ENCODE data around the gene TMEM17. TPM values are rescaled to one million over a fixed set of nuclear protein-coding genes. Genes with fewer than 3 reads are reported as not detected.
"Not testable (repeated sequence)": the region's sequence is repeated elsewhere in the genome, so short reads cannot be mapped to it uniquely, and the experiment has no call there.

The TMEM17 gene
- total and polyA plus RNA-seq, 3 donors from 2014 or later = 6.6 to 7.8 (median 6.7) TPM

DNA sequence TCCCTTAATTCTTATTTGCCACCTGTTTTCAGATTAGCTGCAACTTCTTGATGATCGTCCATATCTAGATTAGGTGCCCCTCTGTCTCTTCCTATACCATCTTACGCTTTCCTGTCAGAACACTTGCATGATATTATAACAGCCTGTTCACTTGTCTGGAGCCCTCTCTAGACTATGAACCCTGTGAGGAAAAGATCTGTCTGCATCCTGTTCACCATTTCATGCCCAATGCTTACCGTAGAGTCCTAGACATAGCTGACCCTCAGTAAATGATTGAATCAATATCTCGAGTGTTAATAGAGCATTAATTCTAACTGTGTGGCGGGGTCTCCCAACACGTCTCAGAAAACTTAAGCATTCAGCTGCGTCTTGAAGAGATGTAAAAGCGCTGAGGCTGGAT lies 31.8 kb upstream of the TMEM17 start:
- TF ChIP-seq, protein P1, sequence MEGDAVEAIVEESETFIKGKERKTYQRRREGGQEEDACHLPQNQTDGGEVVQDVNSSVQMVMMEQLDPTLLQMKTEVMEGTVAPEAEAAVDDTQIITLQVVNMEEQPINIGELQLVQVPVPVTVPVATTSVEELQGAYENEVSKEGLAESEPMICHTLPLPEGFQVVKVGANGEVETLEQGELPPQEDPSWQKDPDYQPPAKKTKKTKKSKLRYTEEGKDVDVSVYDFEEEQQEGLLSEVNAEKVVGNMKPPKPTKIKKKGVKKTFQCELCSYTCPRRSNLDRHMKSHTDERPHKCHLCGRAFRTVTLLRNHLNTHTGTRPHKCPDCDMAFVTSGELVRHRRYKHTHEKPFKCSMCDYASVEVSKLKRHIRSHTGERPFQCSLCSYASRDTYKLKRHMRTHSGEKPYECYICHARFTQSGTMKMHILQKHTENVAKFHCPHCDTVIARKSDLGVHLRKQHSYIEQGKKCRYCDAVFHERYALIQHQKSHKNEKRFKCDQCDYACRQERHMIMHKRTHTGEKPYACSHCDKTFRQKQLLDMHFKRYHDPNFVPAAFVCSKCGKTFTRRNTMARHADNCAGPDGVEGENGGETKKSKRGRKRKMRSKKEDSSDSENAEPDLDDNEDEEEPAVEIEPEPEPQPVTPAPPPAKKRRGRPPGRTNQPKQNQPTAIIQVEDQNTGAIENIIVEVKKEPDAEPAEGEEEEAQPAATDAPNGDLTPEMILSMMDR (IDR thresholded peaks at IDR 0.05) = no peak
- no peak for TF ChIP-seq POLR2A (IDR thresholded peaks at IDR 0.05)
- Histone ChIP-seq H3K4me1 (no peaks in the 10 kb centered on the region), H3K4me3 (no peak overlapping the region), H3K27me3 (no peaks in the 10 kb centered on the region), H3K9me3 (no peaks in the 10 kb centered on the region), H3K27ac (no peak overlapping the region), H3K36me3 (ENCODE audit: low read depth, missing control alignments) (no peaks in the 10 kb centered on the region)
- DNase-seq = no peak
- 87 to 92% methylated on average over 8 of the region's 8 CpGs for WGBS, 2 donors
- intact Hi-C loops (cut with DNase I; ENCODE audit: low total_unique reads) = no loop called here

DNA sequence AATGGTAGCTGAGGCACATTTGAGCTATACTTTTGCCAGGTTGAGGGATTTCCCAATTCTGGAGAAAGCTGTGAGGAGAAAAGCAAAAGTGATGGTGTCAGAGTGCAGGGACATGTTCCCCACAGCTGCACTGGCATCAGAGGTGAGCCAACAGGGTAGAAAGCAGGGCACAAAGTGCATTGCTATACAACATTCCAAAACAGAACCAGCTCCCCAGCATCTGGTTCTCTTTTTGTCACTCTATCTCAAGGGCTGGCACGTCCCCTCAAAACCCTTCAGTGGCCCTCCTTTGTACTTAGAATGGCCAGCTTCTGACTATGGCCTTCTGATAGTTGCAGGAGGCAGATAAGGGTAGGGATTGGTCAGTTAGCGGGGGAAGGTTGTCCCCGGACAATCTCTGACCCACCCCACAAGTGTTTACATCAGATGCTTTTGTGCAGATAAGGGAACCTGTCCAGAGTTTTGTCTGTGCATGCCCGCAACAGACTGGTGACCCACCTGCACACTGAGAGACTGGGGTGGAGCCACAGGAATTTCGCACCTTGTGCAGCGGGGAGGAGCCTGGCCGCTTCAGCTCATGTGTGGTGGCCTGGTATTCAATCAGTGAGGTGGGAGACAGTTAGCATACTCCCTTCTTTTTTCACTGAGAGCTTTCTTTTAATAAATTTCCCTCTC lies 31.0 kb upstream of the TMEM17 start:
- intact Hi-C loops (cut with DNase I; ENCODE audit: low total_unique reads) = no loop called here
- no peak for TF ChIP-seq POLR2A (IDR thresholded peaks at IDR 0.05)
- TF ChIP-seq, protein P1 (IDR thresholded peaks at IDR 0.05) = no peak
- 90 to 92% methylated on average over 7 of the region's 7 CpGs for WGBS, 2 donors
- H3K36me3 ChIP-seq (ENCODE audit: low read depth, missing control alignments) = no peaks in the 10 kb centered on the region
- H3K9me3 ChIP-seq = no peaks in the 10 kb centered on the region
- no peak overlapping the region for H3K27ac ChIP-seq
- H3K4me1 ChIP-seq = no peaks in the 10 kb centered on the region
- H3K27me3 ChIP-seq = no peaks in the 10 kb centered on the region
- no peak for DNase-seq
- H3K4me3 ChIP-seq = no peak overlapping the region

DNA sequence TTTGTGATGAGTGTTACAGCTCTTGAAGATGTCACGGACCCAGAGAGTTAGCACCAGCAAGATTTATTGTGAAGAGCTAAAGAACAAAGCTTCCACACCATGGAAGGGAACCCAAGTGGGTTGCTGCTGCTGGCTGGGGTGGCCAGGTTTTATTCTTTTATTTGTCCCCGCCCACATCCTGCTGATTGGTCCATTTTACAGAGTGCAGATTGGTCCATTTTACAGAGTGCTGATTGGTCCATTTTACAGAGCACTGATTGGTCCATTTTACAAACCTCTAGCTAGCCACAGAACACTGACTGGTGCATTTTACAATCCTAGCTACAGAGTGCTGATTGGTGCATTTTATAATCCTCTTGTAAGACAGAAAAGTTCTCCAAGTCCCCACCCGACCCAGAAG lies 29.5 kb upstream of the TMEM17 start:
- H3K27ac ChIP-seq; H3K9me3 ChIP-seq; DNase-seq; H3K36me3 ChIP-seq (ENCODE audit: low read depth, missing control alignments); H3K4me1 ChIP-seq; intact Hi-C loops (cut with DNase I; ENCODE audit: low total_unique reads); H3K4me3 ChIP-seq; H3K27me3 ChIP-seq: not testable (repeated sequence)
- WGBS, 2 donors = 68 to 92% methylated on average over 3 of the region's 3 CpGs

DNA sequence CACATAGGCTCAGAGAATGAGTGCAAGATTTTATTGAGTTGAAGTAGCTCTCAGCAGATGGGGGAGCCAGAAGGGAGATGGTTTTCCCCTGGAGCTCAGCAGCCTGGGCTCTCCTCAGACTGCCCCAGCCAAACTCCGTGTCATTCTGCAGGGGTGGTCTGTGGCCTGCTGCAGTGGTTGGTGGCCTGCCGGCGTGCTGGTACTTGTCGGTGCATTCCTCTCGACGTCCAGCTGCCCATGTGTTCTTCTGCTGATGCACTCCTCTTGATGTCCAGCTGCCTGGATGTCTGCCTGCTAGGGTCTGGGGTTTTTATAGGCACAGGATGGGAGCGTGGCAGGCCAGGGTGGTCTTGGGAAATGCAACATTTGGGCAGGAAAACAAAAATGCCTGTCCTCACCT lies 25.6 kb upstream of the TMEM17 start:
- intact Hi-C loops (cut with DNase I; ENCODE audit: low total_unique reads) = no loop called here
- no peak for DNase-seq
- Histone ChIP-seq H3K27ac (no peak overlapping the region), H3K4me1 (no peaks in the 10 kb centered on the region), H3K27me3 (no peaks in the 10 kb centered on the region), H3K36me3 (ENCODE audit: low read depth, missing control alignments) (no peaks in the 10 kb centered on the region), H3K9me3 (no peaks in the 10 kb centered on the region), H3K4me3 (no peak overlapping the region)
- no peak for TF ChIP-seq POLR2A (IDR thresholded peaks at IDR 0.05)
- TF ChIP-seq, protein P1 (IDR thresholded peaks at IDR 0.05) = no peak
- WGBS, 2 donors = 91 to 100% methylated on average over 1 to 7 of the region's 7 CpGs

DNA sequence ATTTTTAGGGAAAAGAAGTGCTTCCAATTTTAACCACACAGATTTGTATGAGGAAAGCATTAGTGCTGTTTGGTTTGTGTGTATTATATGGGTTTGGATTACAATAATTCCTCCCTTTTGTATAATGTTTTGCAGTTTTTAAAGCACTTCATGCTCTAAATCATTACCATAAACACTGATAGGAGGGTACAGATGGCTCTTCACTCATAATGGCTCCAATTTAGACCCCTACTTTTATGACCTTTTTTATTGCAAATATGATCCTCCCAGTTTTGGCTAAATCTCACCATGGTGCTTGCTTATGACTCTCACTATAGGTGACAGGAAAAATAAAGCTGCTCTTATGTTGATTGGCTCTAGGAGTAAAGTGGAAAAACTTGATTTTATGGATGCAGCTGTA lies 23.8 kb upstream of the TMEM17 start:
- intact Hi-C loops (cut with DNase I; ENCODE audit: low total_unique reads) = no loop called here
- Histone ChIP-seq H3K4me3 (no peak overlapping the region), H3K27me3 (no peaks in the 10 kb centered on the region), H3K36me3 (ENCODE audit: low read depth, missing control alignments) (no peaks in the 10 kb centered on the region), H3K9me3 (no peaks in the 10 kb centered on the region), H3K4me1 (no peaks in the 10 kb centered on the region), H3K27ac (no peak overlapping the region)
- TF ChIP-seq POLR2A (IDR thresholded peaks at IDR 0.05) = no peak
- TF ChIP-seq, protein P1 (IDR thresholded peaks at IDR 0.05) = no peak
- no peak for DNase-seq

All from testis (tissue), 3 donors.